Skin epidermis (tissue), 12 donors: ENCODE results near the gene FAM3A.
A peak's percentile ranks its signal among the peaks of the same experiment; 100 is the strongest.

Experiments
- H3K27ac ChIP-seq, 21 experiments: fragments of 200-600 bp; sonication (generic) in 11 of 21; one replicate each; pipeline ENCODE4 v1.5.0; 2020; ENCODE audit warnings: mild to moderate bottlenecking in 3 of 21, inconsistent platforms in 2 of 21, moderate library complexity in 2 of 21
- H3K4me3 ChIP-seq, 7 experiments: fragments of 200-600 bp; sonication (generic) in 2 of 7; one replicate each; pipeline ENCODE4 v1.5.0; 2020; ENCODE audit warnings: inconsistent platforms in 2 of 7, mild to moderate bottlenecking in 2 of 7, moderate library complexity in 1 of 7

Gene FAM3A

GRCh38 chrX:154468217-154468616 is 47.8 kb downstream of the FAM3A start:
- Histone ChIP-seq H3K27ac (no peak overlapping the region), H3K4me3 (no peak overlapping the region)

- Histone ChIP-seq H3K27ac (no peak overlapping the region), H3K4me3 (no peak overlapping the region)
Observed at GRCh38 chrX:154467556-154467955, 48.5 kb downstream of the FAM3A start.

DNA sequence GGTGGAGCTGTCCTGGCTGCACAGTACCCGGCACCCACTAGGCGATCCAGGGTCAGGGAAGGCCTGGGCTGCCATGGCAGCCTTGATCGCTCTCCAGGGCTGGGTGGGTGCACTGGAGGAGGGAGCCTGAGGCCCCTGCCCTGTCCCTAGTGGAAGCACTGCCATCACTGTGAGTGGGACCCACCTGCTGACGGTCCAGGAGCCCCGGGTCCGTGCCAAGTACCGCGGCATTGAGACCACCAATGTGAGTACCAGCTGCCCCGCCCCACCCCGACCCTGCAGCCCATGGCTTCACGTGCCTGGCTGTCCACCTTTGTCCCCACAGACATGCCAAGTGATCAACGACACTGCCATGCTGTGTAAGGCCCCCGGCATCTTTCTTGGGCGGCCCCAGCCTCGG is 49.1 kb downstream of the FAM3A start:
- H3K4me3 ChIP-seq, result no peak overlapping the region
- H3K27ac ChIP-seq, result no peak overlapping the region

GRCh38 chrX:154466036-154466435 is 50.0 kb downstream of the FAM3A start:
- Histone ChIP-seq H3K4me3 (no peak overlapping the region), H3K27ac (no peak overlapping the region)

DNA sequence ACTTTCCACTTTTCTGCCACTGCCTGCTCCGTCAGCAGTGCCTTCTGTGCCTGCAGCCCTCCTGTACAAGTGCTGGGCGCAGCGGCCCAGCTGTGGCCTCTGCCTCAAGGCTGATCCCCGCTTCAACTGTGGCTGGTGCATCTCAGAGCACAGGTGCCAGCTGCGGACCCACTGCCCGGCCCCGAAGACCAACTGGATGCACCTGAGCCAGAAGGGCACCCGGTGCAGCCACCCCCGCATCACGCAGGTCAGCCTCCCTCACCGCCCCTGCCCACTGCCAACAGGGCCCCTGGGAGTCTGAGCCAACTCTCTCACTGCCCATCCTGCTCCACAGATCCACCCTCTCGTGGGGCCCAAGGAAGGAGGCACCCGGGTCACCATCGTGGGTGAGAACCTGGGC is 50.4 kb downstream of the FAM3A start:
- Histone ChIP-seq H3K27ac (no peak overlapping the region), H3K4me3 (no peak overlapping the region)

DNA sequence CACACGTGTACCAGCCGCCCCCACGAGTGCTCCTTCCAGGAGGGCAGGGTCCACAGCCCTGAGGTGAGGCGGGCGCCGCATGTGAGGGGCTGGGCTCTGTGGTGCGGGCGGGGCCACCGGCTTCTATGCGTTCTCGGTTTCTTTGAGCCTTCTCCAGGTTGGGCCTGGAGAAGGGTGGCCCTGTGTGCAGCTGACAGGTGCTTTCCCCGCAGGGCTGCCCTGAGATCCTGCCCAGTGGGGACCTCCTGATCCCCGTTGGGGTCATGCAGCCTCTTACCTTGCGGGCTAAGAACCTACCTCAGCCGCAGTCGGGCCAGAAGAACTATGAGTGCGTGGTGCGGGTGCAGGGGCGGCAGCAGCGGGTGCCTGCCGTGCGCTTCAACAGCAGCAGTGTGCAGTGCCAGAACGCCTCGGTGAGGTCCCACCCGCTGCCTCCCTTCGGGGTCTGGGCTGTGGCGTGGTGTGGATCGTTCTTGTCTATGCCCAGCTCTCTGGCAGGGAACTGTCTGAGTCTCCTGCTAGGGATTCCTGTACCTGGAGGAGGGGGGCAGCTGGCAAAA is 51.1 kb downstream of the FAM3A start:
- no peak overlapping the region for H3K4me3 ChIP-seq

DNA sequence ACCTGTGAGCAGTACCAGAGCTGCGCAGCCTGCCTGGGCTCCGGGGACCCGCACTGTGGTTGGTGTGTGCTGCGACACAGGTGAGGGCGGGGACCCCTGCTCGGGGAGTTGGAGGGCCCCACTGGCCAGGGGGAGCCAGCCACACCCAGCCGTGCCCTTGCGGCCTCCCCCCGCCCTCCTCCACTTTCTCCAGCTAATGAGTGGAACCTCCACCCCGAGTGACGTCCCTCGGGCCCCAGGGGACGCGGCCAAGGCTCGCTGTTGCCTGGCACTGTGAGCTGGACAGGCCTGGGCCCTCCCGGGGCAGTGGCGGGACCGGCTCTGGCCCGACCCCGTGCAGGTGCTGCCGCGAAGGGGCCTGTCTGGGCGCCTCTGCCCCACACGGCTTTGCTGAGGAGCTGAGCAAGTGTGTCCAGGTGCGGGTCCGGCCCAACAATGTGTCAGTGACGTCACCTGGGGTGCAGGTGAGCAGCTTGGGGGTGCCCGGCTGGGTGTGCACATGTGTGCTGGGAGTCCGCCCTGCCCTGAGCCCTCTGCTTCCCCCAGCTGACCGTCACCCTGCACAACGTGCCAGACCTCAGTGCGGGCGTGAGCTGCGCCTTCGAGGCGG is 52.3 kb downstream of the FAM3A start:
- Histone ChIP-seq H3K27ac (no peak overlapping the region), H3K4me3 (no peak overlapping the region)

More for the DNA sequence above, 51.1 kb downstream of the FAM3A start:
- H3K27ac ChIP-seq, result no peak overlapping the region

DNA sequence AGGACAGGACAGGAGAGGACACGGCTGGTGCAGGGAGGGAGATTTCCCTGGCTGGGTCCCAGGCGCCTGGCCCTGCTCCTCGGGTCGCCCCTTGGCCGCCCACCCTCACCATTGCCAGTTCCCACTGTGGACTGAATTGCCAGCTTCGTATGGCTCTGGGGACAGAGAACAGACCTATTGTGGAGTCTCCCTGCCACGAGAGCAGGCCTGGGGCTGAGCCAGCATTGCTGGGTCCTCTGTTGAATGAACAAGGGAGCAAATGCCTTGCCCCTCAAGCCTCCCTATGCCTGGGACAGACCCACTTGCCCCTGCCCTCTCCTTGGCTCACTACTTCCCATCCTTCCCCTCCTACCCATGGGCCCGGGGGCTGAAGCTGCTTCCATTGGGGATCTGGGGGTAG is 53.6 kb downstream of the FAM3A start:
- Histone ChIP-seq H3K27ac (no peak overlapping the region), H3K4me3 (no peak overlapping the region)

- peak overlapping the region in 2 of 7 experiments; percentile 9 to 55 for H3K4me3 ChIP-seq
- H3K27ac ChIP-seq, result no peak overlapping the region
Observed at GRCh38 chrX:154460326-154460725, 55.7 kb downstream of the FAM3A start.

DNA sequence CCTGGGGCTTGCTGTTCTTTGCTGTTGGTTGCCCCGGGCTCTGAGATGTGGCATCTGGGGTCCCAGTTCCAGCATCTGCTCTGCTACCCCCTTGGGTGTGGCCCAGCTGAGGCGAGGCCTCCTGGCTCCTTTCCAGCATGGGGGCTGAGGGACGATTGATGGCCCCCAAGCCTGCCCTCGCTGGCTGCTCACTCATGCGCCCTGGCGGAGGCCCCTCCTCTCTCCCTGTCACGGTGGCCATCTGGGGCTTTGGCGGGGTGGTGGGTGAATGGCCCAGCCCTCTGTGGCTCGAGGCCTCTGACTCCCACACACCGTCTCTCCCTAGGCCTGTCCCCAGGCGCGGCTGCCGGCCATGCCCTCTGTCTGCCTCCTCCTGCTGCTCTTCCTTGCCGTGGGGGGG is 56.2 kb downstream of the FAM3A start:
- Histone ChIP-seq H3K27ac (peak overlapping the region in 1 of 21 experiments; percentile 77), H3K4me3 (peak overlapping the region; percentile 0 to 59 (median 55))

GRCh38 chrX:154458954-154459778 is 56.9 kb downstream of the FAM3A start:
- Histone ChIP-seq H3K4me3 (peak overlapping the region; percentile 34 to 59 (median 55)), H3K27ac (peak overlapping the region in 17 of 21 experiments; percentile 10 to 89 (median 76))

- H3K4me3 ChIP-seq, result peak within 1 kb of the TSS; percentile 34 to 59 (median 55)
- peak within 1 kb of the TSS in 20 of 21 experiments; percentile 10 to 89 (median 75) for H3K27ac ChIP-seq
Observed at GRCh38 chrX:154458116-154458953, 57.7 kb downstream of the FAM3A start, which contains the start of gene PLXNA3. Gene PLXNA3, plus strand, starts transcription at chrX:154458281. Its CDS starts 1,903 bp downstream, at chrX:154460184.

DNA sequence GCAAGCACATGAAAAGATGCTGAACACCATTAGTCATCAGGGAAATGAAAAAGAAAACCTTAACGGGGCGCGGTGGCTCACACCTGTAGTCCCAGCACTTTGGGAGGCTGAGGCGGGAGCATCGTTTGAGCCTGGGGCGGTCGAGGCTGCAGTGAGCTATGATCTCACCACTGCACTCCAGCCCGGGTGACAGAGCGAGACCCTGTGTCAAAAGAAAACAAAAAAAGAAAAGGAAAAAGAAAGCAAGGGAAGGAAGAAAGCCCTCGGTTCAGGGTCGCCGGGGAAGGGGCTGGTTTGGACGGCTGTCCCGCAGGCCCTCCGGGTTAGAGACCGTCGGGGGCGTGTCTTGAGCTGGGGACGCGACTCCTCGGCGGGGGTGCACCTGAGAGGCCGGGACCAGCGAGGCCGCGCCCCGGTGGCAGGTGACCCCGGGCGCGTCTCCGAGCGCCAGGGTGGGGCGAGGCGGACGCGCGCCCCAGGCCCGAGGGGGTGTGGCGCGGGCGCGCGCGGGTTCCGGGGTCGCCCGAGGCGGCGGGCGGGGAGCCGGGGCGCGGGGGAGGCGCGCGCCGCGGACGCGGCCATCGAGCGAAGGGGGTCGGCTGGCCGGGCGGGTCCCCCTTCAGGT is 58.4 kb downstream of the FAM3A start:
- H3K4me3 ChIP-seq, result peak overlapping the region; percentile 23 to 59 (median 55)
- peak overlapping the region in 18 of 21 experiments; percentile 45 to 89 (median 76) for H3K27ac ChIP-seq
